Measurements from ENCODE around the gene APBA2.

The APBA2 gene

DNA sequence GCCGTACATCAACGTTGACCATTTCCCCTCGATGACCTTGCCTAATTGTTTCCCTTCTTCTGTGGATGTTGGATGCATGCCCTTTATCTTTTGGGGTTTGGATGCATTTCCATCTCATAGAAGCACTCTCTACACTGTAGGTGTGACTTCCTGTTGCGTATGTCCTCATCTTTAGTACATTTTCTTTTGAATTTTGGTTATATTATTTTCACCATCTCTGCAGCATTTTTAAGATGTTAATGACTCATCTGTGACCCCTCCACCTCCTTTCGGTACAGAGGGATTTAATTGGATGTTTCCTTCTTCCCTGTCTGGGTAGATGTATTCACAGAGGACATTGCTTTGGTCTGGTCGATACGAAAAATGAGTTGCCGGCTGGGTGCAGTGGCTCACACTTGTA lies 172.1 kb downstream of the APBA2 start:
- no peak overlapping the region for H3K4me3 ChIP-seq (ENCODE audit: low read depth in 1 of 2, low read length in 2 of 2)
- no peaks in the 10 kb centered on the region for H3K4me1 ChIP-seq (ENCODE audit: insufficient read depth, low read length)
- no peak overlapping the region for H3K9ac ChIP-seq (ENCODE audit: low read depth, low read length)
- no peaks in the 10 kb centered on the region for H3K9me3 ChIP-seq (ENCODE audit: insufficient read depth, low read length, severe bottlenecking)
- DNase-seq (no peak), ATAC-seq (ENCODE audit: insufficient read depth, low read depth) (no peak)
- no peaks in the 10 kb centered on the region for H3K79me2 ChIP-seq (ENCODE audit: insufficient read depth, low read length)
- H4K20me1 ChIP-seq (ENCODE audit: insufficient read depth, low read length): no peaks in the 10 kb centered on the region
- TF ChIP-seq, protein P1, sequence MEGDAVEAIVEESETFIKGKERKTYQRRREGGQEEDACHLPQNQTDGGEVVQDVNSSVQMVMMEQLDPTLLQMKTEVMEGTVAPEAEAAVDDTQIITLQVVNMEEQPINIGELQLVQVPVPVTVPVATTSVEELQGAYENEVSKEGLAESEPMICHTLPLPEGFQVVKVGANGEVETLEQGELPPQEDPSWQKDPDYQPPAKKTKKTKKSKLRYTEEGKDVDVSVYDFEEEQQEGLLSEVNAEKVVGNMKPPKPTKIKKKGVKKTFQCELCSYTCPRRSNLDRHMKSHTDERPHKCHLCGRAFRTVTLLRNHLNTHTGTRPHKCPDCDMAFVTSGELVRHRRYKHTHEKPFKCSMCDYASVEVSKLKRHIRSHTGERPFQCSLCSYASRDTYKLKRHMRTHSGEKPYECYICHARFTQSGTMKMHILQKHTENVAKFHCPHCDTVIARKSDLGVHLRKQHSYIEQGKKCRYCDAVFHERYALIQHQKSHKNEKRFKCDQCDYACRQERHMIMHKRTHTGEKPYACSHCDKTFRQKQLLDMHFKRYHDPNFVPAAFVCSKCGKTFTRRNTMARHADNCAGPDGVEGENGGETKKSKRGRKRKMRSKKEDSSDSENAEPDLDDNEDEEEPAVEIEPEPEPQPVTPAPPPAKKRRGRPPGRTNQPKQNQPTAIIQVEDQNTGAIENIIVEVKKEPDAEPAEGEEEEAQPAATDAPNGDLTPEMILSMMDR (IDR thresholded peaks at IDR 0.05; ENCODE audit: borderline replicate concordance, extremely low read depth, low read length, poor library complexity, severe bottlenecking): no peak
- TF ChIP-seq EZH2 (IDR thresholded peaks at IDR 0.05; ENCODE audit: borderline replicate concordance, low read depth, low read length, severe bottlenecking): no peak
- H3K27ac ChIP-seq (ENCODE audit: low read length): no peak overlapping the region
- no peaks in the 10 kb centered on the region for H3K36me3 ChIP-seq (ENCODE audit: insufficient read depth, low read length)
- no peaks in the 10 kb centered on the region for H3K27me3 ChIP-seq (ENCODE audit: insufficient read depth, low read length, poor library complexity)
- no peak overlapping the region for H3K4me2 ChIP-seq (ENCODE audit: insufficient read depth, low read length)
- H2AFZ ChIP-seq (ENCODE audit: low read depth, low read length): no peak overlapping the region

DNA sequence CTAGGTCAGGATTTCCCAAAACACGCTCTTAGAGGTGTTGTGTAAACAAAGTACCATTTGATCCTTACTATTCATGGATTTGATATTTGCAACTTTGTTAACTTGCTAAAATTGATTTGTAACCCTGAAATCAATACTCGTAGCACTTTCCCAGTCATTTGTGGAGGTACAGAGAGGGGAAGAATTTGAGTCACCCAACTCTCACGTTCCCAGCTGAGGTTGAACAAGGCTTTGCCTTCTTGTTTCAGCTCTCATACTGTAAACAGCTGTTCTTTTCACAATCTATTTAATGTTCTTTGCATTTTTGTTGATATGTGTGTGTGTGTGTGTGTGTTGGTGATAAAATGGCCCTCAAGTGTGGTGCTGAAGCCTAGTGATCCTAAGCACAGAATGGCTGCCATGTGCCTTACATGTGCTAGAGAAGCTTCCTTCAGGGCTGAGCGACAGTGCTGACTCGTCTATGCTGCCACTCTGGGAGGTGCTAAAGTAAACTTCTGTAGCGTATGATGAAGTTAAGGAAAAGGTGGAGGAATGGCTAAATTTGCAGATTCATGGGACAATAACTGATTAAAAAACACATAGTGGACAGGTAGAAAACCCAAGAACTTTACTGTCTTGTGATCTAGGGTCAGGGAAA lies 173.2 kb downstream of the APBA2 start:
- Histone ChIP-seq H2AFZ (ENCODE audit: low read depth, low read length) (no peak overlapping the region), H3K4me2 (ENCODE audit: insufficient read depth, low read length) (no peak overlapping the region), H3K4me1 (ENCODE audit: insufficient read depth, low read length) (no peaks in the 10 kb centered on the region), H3K27me3 (ENCODE audit: insufficient read depth, low read length, poor library complexity) (no peaks in the 10 kb centered on the region), H3K4me3 (ENCODE audit: low read depth in 1 of 2, low read length in 2 of 2) (no peak overlapping the region), H4K20me1 (ENCODE audit: insufficient read depth, low read length) (no peaks in the 10 kb centered on the region), H3K9me3 (ENCODE audit: insufficient read depth, low read length, severe bottlenecking) (no peaks in the 10 kb centered on the region), H3K36me3 (ENCODE audit: insufficient read depth, low read length) (no peaks in the 10 kb centered on the region), H3K79me2 (ENCODE audit: insufficient read depth, low read length) (no peaks in the 10 kb centered on the region), H3K27ac (ENCODE audit: low read length) (no peak overlapping the region), H3K9ac (ENCODE audit: low read depth, low read length) (no peak overlapping the region)
- DNase-seq: no peak
- ATAC-seq (ENCODE audit: insufficient read depth, low read depth): no peak
- TF ChIP-seq, protein P1 (IDR thresholded peaks at IDR 0.05; ENCODE audit: borderline replicate concordance, extremely low read depth, low read length, poor library complexity, severe bottlenecking): no peak
- no peak for TF ChIP-seq EZH2 (IDR thresholded peaks at IDR 0.05; ENCODE audit: borderline replicate concordance, low read depth, low read length, severe bottlenecking)

DNA sequence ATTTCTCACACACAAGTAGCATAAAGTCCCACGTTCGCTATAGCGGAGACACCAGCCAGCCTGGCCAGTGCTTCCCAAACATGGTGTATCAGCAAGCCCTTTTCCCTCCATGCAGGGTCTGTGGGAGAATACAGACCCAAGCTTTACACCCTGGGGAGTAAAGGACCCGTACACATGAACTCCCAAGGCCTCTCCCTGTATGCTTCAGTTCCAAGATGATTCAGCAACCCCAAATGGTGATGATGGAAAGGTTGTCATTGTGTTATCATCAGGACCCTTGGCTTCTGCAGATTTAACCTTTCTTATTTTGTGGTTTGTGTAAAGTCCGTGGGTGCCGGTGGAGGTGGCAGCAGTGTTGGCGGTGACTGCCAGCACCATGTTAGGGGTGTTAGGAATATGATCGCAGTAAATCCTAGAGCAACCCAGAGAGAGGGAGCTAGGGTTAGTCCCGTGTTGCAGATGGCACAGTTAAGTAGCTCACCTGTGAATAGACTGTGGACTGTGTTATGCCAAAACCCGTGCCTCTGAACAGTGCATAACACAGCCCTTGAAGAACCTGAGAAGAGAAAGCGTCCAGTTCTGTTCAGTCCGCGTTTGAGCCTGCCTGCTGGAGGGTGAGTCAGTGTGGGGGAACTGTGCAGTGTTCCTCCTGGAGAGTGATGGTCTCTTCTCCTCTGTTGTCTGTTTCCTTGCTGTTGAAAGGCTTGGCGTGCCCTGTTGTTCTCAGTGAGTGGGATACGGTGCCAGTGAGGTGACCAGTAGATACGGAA lies 174.3 kb downstream of the APBA2 start:
- TF ChIP-seq, protein P1 (IDR thresholded peaks at IDR 0.05; ENCODE audit: borderline replicate concordance, extremely low read depth, low read length, poor library complexity, severe bottlenecking): no peak
- TF ChIP-seq EZH2 (IDR thresholded peaks at IDR 0.05; ENCODE audit: borderline replicate concordance, low read depth, low read length, severe bottlenecking): no peak
- Histone ChIP-seq H3K9me3 (ENCODE audit: insufficient read depth, low read length, severe bottlenecking) (no peaks in the 10 kb centered on the region), H4K20me1 (ENCODE audit: insufficient read depth, low read length) (no peaks in the 10 kb centered on the region), H3K27me3 (ENCODE audit: insufficient read depth, low read length, poor library complexity) (no peaks in the 10 kb centered on the region), H2AFZ (ENCODE audit: low read depth, low read length) (no peak overlapping the region), H3K36me3 (ENCODE audit: insufficient read depth, low read length) (no peaks in the 10 kb centered on the region), H3K4me2 (ENCODE audit: insufficient read depth, low read length) (no peak overlapping the region), H3K9ac (ENCODE audit: low read depth, low read length) (no peak overlapping the region), H3K4me1 (ENCODE audit: insufficient read depth, low read length) (no peaks in the 10 kb centered on the region), H3K4me3 (ENCODE audit: low read depth in 1 of 2, low read length in 2 of 2) (no peak overlapping the region), H3K27ac (ENCODE audit: low read length) (no peak overlapping the region), H3K79me2 (ENCODE audit: insufficient read depth, low read length) (no peaks in the 10 kb centered on the region)
- DNase-seq (no peak), ATAC-seq (ENCODE audit: insufficient read depth, low read depth) (no peak)

All from DND-41 (cell line).